GM13976 (cell line): ENCODE results near the gene MATK.
A peak's percentile ranks its signal among the peaks of the same experiment; 100 is the strongest.

Source experiments
- DNase-seq: peaks from one replicate; pipeline ENCODE4 v3.0.0; 2012; ENCODE audit warnings: low spot score
- CTCF ChIP-seq: IDR thresholded peaks from 2 replicates; pipeline ENCODE4 v1.5.1; 2012; ENCODE audit warnings: borderline replicate concordance, mild to moderate bottlenecking; ENCODE audit not compliant: insufficient read depth; ENCODE audit errors: extremely low read depth, missing control alignments, control extremely low read depth
- in situ Hi-C: fragments of 300-500 bp; cut with MboI; formaldehyde crosslinking; loops from one replicate; pipeline ENCODE4 v1.12.0; 2022; ENCODE audit warnings: low sequenced_read_pairs, mixed read lengths, inconsistent platforms; ENCODE audit not compliant: unreplicated experiment

MATK gene

GRCh38 chr19:3783660-3784584 is 2.3 kb downstream of the MATK start:
- DNase-seq, result no peak
- in situ Hi-C loops, result no loop called here
- peak; percentile 43 for TF ChIP-seq CTCF

DNA sequence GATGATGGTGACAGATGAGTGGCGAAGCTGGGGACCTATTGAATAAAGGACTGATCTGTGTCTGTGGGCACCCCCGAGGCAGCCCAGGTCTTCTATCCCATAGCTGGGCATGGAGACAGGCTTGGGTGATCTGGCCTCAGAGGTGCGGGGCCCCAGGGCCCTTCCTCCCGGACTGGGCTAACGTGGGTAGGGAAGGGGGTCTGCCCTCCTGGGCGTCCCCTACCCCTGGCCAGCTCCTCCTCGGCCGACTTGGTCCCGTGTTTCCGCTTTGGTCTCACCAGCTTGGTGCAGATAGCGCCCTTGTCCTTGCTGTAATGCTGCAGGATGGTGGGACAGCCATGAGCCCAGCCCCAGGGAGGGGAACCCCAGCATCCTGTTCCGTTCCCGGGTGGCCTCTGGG is 3.3 kb downstream of the MATK start:
- DNase-seq, result no peak
- no peak for TF ChIP-seq CTCF
- in situ Hi-C loops, result no loop called here

DNA sequence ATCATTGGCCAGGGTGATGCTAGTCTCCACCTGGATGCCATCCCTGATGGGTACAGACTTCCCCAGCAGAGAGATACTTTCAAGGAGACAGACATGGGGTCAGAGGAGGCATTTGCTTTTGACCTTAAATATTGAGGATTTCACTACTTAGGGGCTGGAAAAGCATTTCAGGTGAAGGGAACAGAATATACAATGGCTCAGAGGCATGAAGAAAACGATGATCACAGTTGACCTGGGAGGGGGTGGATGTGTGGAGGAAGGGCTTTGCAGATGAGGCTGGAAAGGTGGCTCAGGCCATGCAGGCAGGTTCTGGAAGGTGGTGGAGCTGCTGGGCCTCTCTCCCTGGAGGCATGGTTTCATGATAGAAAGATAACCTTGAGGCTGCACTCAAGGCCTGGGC is 3.9 kb downstream of the MATK start:
- in situ Hi-C loops, result no loop called here
- DNase-seq, result no peak
- no peak for TF ChIP-seq CTCF

GRCh38 chr19:3781603-3782002 is 4.6 kb downstream of the MATK start:
- in situ Hi-C loops, result no loop called here
- DNase-seq, result no peak
- TF ChIP-seq CTCF, result no peak

- in situ Hi-C loops, result no loop called here
- no peak for TF ChIP-seq CTCF
- DNase-seq, result no peak
Measured at GRCh38 chr19:3780786-3781304, 5.3 kb downstream of the MATK start.

- DNase-seq, result no peak
- TF ChIP-seq CTCF, result no peak
- in situ Hi-C loops, result no loop called here
Measured at GRCh38 chr19:3778899-3779723, 7.1 kb downstream of the MATK start.
